Fibroblast of skin of left quadriceps (primary cell): ENCODE results near the gene ARFGEF3.
A peak's percentile ranks its signal among the peaks of the same experiment; 100 is the strongest.
"Not testable (repeated sequence)": the region's sequence is repeated elsewhere in the genome, so short reads cannot be mapped to it uniquely, and the experiment has no call there.

Experiments used
- DNase-seq, 2 experiments: peaks; one replicate each; pipeline ENCODE4 v3.0.0-alpha.2; 2013; ENCODE audit warnings: low read depth in 2 of 2

ARFGEF3 gene

GRCh38 chr6:138161338-138162110, at the start of gene ARFGEF3:
TSS of gene ARFGEF3 (plus strand) at chr6:138161939. CDS start at chr6:138162087, 148 bp downstream.
- peak in 1 of 2 experiments; percentile 0 for DNase-seq

GRCh38 chr6:138113588-138114210, 48.0 kb upstream of the ARFGEF3 start:
- DNase-seq = no peak

GRCh38 chr6:138115201-138115600, 46.5 kb upstream of the ARFGEF3 start:
- no peak for DNase-seq

GRCh38 chr6:138115877-138116660, 45.7 kb upstream of the ARFGEF3 start:
- DNase-seq = peak; percentile 25 to 28

GRCh38 chr6:138116661-138116999, 45.1 kb upstream of the ARFGEF3 start:
- no peak for DNase-seq

GRCh38 chr6:138117376-138117914, 44.3 kb upstream of the ARFGEF3 start:
- DNase-seq = no peak

- DNase-seq = not testable (repeated sequence)
These were observed 42.5 kb upstream of the ARFGEF3 start for GRCh38 chr6:138119229-138119628.

GRCh38 chr6:138119976-138120375, 41.8 kb upstream of the ARFGEF3 start:
- DNase-seq = no peak

GRCh38 chr6:138124096-138124495, 37.6 kb upstream of the ARFGEF3 start:
- no peak for DNase-seq

- DNase-seq = no peak
These were observed 33.6 kb upstream of the ARFGEF3 start for GRCh38 chr6:138128096-138128495.

- no peak for DNase-seq
These were observed 32.5 kb upstream of the ARFGEF3 start for GRCh38 chr6:138129190-138129589.

GRCh38 chr6:138142806-138143205, 18.9 kb upstream of the ARFGEF3 start:
- no peak for DNase-seq

- DNase-seq = no peak
These were observed 16.3 kb upstream of the ARFGEF3 start for GRCh38 chr6:138145402-138145801.

GRCh38 chr6:138146544-138146943, 15.2 kb upstream of the ARFGEF3 start:
- DNase-seq = no peak

- DNase-seq = no peak
These were observed 6.3 kb upstream of the ARFGEF3 start for GRCh38 chr6:138155443-138155842.

- no peak for DNase-seq
These were observed 3.6 kb upstream of the ARFGEF3 start for GRCh38 chr6:138157986-138158638.

- no peak for DNase-seq
These were observed 2.5 kb upstream of the ARFGEF3 start for GRCh38 chr6:138159246-138159645.

GRCh38 chr6:138160329-138161087, 1.2 kb upstream of the ARFGEF3 start:
- DNase-seq = no peak

- no peak for DNase-seq
These were observed 726 bp upstream of the ARFGEF3 start for GRCh38 chr6:138161088-138161337.

GRCh38 chr6:138162111-138162954, 594 bp downstream of the ARFGEF3 start:
- no peak for DNase-seq
